DOHH2 (cell line): Measurements from ENCODE around the gene ABCA3.

Experiments
- H3F3A ChIP-seq: fragments of 200-600 bp; sonication (generic), shearing (Covaris generic); 2 replicates; pipeline ENCODE4 v1.6.0; 2016; ENCODE audit warnings: antibody characterized with exemption, mild to moderate bottlenecking; ENCODE audit not compliant: control insufficient read depth, insufficient read depth
- H3K27ac ChIP-seq: fragments of 200-600 bp; sonication (generic); 2 replicates; pipeline ENCODE4 v1.5.1; 2014; ENCODE audit warnings: low read depth, mild to moderate bottlenecking, low read length, moderate library complexity
- H3K27me3 ChIP-seq: fragments of 200-600 bp; sonication (generic); 2 replicates; pipeline ENCODE4 v1.6.1; 2014; ENCODE audit warnings: mild to moderate bottlenecking, low read length, mixed read lengths; ENCODE audit not compliant: control insufficient read depth
- H3K36me3 ChIP-seq: fragments of 200-600 bp; sonication (generic); 2 replicates; pipeline ENCODE4 v1.6.1; 2014; ENCODE audit warnings: mild to moderate bottlenecking, low read length, moderate library complexity, mixed read lengths; ENCODE audit not compliant: control insufficient read depth
- H3K4me1 ChIP-seq: fragments of 200-600 bp; sonication (generic); 2 replicates; pipeline ENCODE4 v1.6.1; 2014; ENCODE audit warnings: mild to moderate bottlenecking, low read length, mixed read lengths; ENCODE audit not compliant: control insufficient read depth
- H3K4me2 ChIP-seq: fragments of 200-600 bp; sonication (generic); 2 replicates; pipeline ENCODE4 v1.6.0; 2014; ENCODE audit warnings: mild to moderate bottlenecking, low read length, moderate library complexity
- H3K4me3 ChIP-seq: fragments of 200-600 bp; sonication (generic); 2 replicates; pipeline ENCODE4 v1.5.1; 2014; ENCODE audit warnings: mild to moderate bottlenecking, low read length, mixed read lengths
- H3K79me2 ChIP-seq: fragments of 200-600 bp; sonication (generic); 2 replicates; pipeline ENCODE4 v1.6.1; 2014; ENCODE audit warnings: mild to moderate bottlenecking, low read length, mixed read lengths; ENCODE audit not compliant: control insufficient read depth
- H3K9me2 ChIP-seq: fragments of 200-600 bp; sonication (generic); replicated peaks from 2 replicates; pipeline ENCODE4 v1.6.1; 2014; ENCODE audit warnings: mild to moderate bottlenecking, low read length, mixed read lengths; ENCODE audit not compliant: control insufficient read depth
- H3K9me3 ChIP-seq: fragments of 200-600 bp; sonication (generic); 2 replicates; pipeline ENCODE4 v1.6.1; 2014; ENCODE audit warnings: antibody characterized with exemption, low read length, mixed read lengths; ENCODE audit not compliant: control insufficient read depth, insufficient read depth
- H4K20me1 ChIP-seq: fragments of 200-600 bp; sonication (generic); 2 replicates; pipeline ENCODE4 v1.6.0; 2014; ENCODE audit warnings: low read depth, mild to moderate bottlenecking, antibody characterized with exemption, low read length, moderate library complexity; ENCODE audit not compliant: control insufficient read depth, insufficient read depth
- EZH2phosphoT487 ChIP-seq: fragments of 200-600 bp; sonication (generic); IDR thresholded peaks from 2 replicates; pipeline ENCODE4 v1.6.1; 2017; ENCODE audit warnings: borderline replicate concordance, mild to moderate bottlenecking, antibody characterized with exemption, low read length, moderate library complexity, mixed read lengths
- TF ChIP-seq, protein P1 (sequence below): fragments of 200-600 bp; sonication (generic); IDR thresholded peaks from one replicate; pipeline ENCODE4 v1.5.1; 2014; ENCODE audit warnings: antibody characterized with exemption, mild to moderate bottlenecking, low read depth, low read length; ENCODE audit not compliant: poor library complexity, severe bottlenecking

Gene ABCA3

GRCh38 chr16:2251296-2252111, 89.0 kb downstream of the ABCA3 start, which contains the start of gene ECI1:
Gene ECI1 (minus strand): TSS chr16:2251587. CDS start chr16:2251566, 21 bp downstream.
- Histone ChIP-seq H3K27me3 (no peaks in the 10 kb centered on the region), H3K36me3 (peaks cover 56% of the 10 kb centered on the region), H3K4me2 (peak within 1 kb of the TSS; percentile 95), H3K9me3 (no peaks in the 10 kb centered on the region), H3K79me2 (peaks cover 31% of the 10 kb centered on the region), H3K4me1 (peaks cover 27% of the 10 kb centered on the region), H3K9me2 (no peaks in the 10 kb centered on the region), H3F3A (peaks cover 36% of the 10 kb centered on the region), H4K20me1 (0 out of 2 replicates have a peak, but pooled peaks cover 3% of the 10 kb centered on the region), H3K27ac (peak within 1 kb of the TSS; percentile 68), H3K4me3 (peak within 1 kb of the TSS; percentile 95)
- no peak for TF ChIP-seq EZH2phosphoT487
- TF ChIP-seq, protein P1, sequence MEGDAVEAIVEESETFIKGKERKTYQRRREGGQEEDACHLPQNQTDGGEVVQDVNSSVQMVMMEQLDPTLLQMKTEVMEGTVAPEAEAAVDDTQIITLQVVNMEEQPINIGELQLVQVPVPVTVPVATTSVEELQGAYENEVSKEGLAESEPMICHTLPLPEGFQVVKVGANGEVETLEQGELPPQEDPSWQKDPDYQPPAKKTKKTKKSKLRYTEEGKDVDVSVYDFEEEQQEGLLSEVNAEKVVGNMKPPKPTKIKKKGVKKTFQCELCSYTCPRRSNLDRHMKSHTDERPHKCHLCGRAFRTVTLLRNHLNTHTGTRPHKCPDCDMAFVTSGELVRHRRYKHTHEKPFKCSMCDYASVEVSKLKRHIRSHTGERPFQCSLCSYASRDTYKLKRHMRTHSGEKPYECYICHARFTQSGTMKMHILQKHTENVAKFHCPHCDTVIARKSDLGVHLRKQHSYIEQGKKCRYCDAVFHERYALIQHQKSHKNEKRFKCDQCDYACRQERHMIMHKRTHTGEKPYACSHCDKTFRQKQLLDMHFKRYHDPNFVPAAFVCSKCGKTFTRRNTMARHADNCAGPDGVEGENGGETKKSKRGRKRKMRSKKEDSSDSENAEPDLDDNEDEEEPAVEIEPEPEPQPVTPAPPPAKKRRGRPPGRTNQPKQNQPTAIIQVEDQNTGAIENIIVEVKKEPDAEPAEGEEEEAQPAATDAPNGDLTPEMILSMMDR: peak; percentile 59

DNA sequence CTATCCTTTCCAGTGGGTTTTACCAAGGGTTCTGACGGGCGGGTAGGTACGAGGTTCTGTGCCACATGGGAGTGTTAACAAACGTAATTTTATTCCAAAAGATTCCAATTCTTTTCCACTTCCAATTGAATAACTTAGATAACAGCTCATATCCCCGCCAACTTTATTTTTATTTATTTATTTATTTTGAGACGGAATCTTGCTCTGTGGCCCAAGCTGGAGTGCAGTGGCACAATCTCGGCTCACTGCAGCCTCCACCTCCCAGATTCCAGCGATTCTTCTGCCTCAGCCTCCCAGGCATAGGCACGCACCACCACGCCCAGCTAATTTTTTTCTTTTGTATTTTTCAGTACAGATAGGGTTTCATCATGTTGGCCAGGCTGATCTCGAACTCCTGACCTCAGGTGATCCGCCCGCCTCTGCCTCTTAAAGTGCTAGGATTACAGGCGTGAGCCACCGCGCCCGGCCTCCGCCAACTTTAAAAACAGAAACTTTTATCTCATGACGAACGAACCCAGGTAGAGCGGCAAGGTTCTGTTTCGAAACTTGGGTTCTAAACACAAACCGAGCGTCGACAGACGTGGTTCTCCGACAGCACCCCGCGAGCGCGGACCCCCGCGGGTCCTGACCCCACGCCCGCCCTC, 89.8 kb downstream of the ABCA3 start:
- Histone ChIP-seq H3K79me2 (peaks cover 31% of the 10 kb centered on the region), H3K36me3 (peaks cover 56% of the 10 kb centered on the region), H3K9me3 (no peaks in the 10 kb centered on the region)

DNA sequence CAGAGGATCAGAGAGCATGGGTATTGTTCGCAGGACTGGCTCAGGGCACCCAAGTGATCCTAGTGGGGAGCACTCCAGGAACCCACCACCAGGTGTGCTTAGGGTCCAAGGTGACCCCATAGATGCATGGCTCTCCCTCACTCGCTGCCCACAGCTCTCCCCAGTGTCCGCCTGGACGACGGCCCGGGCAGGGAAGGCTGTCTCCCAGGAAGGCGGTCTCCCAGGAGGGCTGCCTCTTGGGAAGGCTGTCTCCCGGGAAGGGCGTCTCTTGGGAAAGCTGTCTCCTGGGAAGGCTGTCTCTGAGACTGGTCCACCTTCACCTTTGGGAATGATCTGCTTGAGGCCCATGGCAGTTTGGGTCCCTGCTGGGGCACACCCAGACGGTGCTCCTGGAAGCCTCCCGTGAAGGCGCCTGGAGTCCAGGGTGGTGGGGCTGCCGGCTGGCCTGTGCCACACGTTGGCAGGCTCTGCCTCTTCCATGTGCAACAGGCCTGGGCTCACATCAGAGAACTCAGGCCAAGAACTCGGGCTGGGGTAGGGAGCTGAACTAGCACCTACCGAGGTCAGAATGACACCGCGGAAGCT, 94.1 kb downstream of the ABCA3 start:
- H3K27me3 ChIP-seq: no peaks in the 10 kb centered on the region
- peaks cover 58% of the 10 kb centered on the region for H3K36me3 ChIP-seq
- no peak overlapping the region for H3K4me2 ChIP-seq

More for the DNA sequence above, 89.8 kb downstream of the ABCA3 start:
- Histone ChIP-seq H3K27me3 (no peaks in the 10 kb centered on the region), H3K27ac (peak overlapping the region; percentile 68), H3K4me3 (peak overlapping the region; percentile 95), H4K20me1 (0 out of 2 replicates have a peak, but pooled peaks cover 3% of the 10 kb centered on the region), H3K4me2 (peak overlapping the region; percentile 95), H3K4me1 (peaks cover 27% of the 10 kb centered on the region), H3F3A (peaks cover 30% of the 10 kb centered on the region), H3K9me2 (no peaks in the 10 kb centered on the region)
- TF ChIP-seq EZH2phosphoT487: no peak
- TF ChIP-seq, protein P1: no peak

More for the DNA sequence above, 94.1 kb downstream of the ABCA3 start:
- Histone ChIP-seq H4K20me1 (no peaks in the 10 kb centered on the region), H3K4me3 (no peak overlapping the region), H3F3A (0 out of 2 replicates have a peak, but pooled peaks cover 5% of the 10 kb centered on the region), H3K79me2 (peaks cover 28% of the 10 kb centered on the region), H3K27ac (no peak overlapping the region), H3K9me3 (no peaks in the 10 kb centered on the region), H3K4me1 (peaks cover 7% of the 10 kb centered on the region), H3K9me2 (no peaks in the 10 kb centered on the region)
- TF ChIP-seq EZH2phosphoT487: no peak
- TF ChIP-seq, protein P1: no peak
